Measurements from ENCODE around the gene PRDM15. TPM values are rescaled to one million over a fixed set of nuclear protein-coding genes. Genes with fewer than 3 reads are reported as not detected.

PRDM15 gene
- total and polyA plus RNA-seq, 2 donors (not counting 1 experiment from before 2014, with no cell fraction given) = 2.3 to 3.6 TPM

DNA sequence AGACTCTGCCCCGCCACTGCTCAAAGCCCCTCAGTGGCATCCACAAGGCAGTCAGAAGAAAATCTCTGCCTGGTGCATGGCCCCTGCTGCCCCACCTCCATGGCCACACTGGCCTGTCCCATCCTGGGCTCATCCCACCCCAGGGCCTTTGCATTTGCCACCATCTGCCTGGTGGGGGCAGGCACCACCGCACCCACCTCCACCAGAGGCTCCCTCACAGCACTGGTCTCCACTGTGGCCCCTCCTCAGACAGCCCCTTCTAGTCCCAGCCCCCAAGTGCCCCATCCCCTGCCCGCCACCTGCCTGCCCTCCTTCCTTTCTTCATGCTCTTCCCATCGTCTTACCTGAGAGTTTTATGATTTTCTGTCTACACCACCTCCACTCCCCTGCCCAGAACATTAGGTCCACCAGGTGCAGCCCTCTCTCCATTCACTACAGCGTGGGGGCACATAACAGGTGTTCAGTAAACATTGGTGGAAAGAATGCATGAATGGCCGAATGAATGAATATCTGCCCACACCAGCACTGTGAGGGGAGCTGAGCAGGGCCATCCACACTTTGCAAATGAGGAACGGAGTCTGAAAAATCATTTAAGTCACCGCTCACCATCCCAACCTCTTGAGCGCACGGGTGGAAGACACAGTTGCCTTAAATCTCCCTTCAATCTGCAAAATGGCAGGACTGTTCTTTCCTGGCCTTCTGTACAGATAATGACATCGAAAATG lies 2.1 kb downstream of the PRDM15 start:
- no peak overlapping the region for H3K9ac ChIP-seq (ENCODE audit: insufficient read depth, low read length)
- H3K79me2 ChIP-seq (ENCODE audit: control insufficient read depth, insufficient read depth, low read length) = peaks cover 22% of the 10 kb centered on the region
- H3K4me3 ChIP-seq (replicated peaks in 1 of 4; ENCODE audit: control extremely low read depth in 1 of 4, insufficient read depth in 1 of 4, low read depth in 3 of 4, low read length in 4 of 4) = peak overlapping the region in 2 of 4 experiments; percentile 66 to 89
- no peaks in the 10 kb centered on the region for H3K27me3 ChIP-seq (ENCODE audit: control insufficient read depth, insufficient read depth, low read length)
- H3K27ac ChIP-seq (ENCODE audit: insufficient read depth, low read length) = no peak overlapping the region
- no peak overlapping the region for H2AFZ ChIP-seq (ENCODE audit: low read length)
- no peaks in the 10 kb centered on the region for H3K4me1 ChIP-seq (ENCODE audit: control insufficient read depth, extremely low read depth, insufficient read depth, low read length)
- DNase-seq (ENCODE audit: low read depth in 2 of 2) = no peak
- TF ChIP-seq EZH2 (IDR thresholded peaks at IDR 0.05; ENCODE audit: low read length, missing control alignments) = no peak
- TF ChIP-seq CTCF (conservative IDR thresholded peaks at IDR 0.05 in 1 of 2, IDR thresholded peaks at IDR 0.05 in 1 of 2; ENCODE audit: low read depth in 1 of 2, low read length in 2 of 2) = no peak
- peak overlapping the region; percentile 81 for H3K4me2 ChIP-seq (ENCODE audit: extremely low read depth, insufficient read depth, low read length)
- no peaks in the 10 kb centered on the region for H3K9me3 ChIP-seq (ENCODE audit: control insufficient read depth, insufficient read depth, low read depth, low read length)
- H3K36me3 ChIP-seq (ENCODE audit: control insufficient read depth, insufficient read depth, low read length) = no peaks in the 10 kb centered on the region
- H4K20me1 ChIP-seq (ENCODE audit: control insufficient read depth, extremely low read depth, insufficient read depth, low read length) = no peaks in the 10 kb centered on the region

GRCh38 chr21:41876396-41876795 lies 2.7 kb downstream of the PRDM15 start:
- Histone ChIP-seq H3K79me2 (ENCODE audit: control insufficient read depth, insufficient read depth, low read length) (peaks cover 22% of the 10 kb centered on the region), H3K9ac (ENCODE audit: insufficient read depth, low read length) (no peak overlapping the region), H3K27me3 (ENCODE audit: control insufficient read depth, insufficient read depth, low read length) (no peaks in the 10 kb centered on the region), H2AFZ (ENCODE audit: low read length) (no peak overlapping the region), H3K4me1 (ENCODE audit: control insufficient read depth, extremely low read depth, insufficient read depth, low read length) (no peaks in the 10 kb centered on the region), H4K20me1 (ENCODE audit: control insufficient read depth, extremely low read depth, insufficient read depth, low read length) (no peaks in the 10 kb centered on the region), H3K4me2 (ENCODE audit: extremely low read depth, insufficient read depth, low read length) (no peak overlapping the region), H3K27ac (ENCODE audit: insufficient read depth, low read length) (no peak overlapping the region), H3K9me3 (ENCODE audit: control insufficient read depth, insufficient read depth, low read depth, low read length) (no peaks in the 10 kb centered on the region), H3K4me3 (replicated peaks in 1 of 4; ENCODE audit: control extremely low read depth in 1 of 4, insufficient read depth in 1 of 4, low read depth in 3 of 4, low read length in 4 of 4) (no peak overlapping the region), H3K36me3 (ENCODE audit: control insufficient read depth, insufficient read depth, low read length) (no peaks in the 10 kb centered on the region)
- no peak for DNase-seq (ENCODE audit: low read depth in 2 of 2)
- TF ChIP-seq CTCF (conservative IDR thresholded peaks at IDR 0.05 in 1 of 2, IDR thresholded peaks at IDR 0.05 in 1 of 2; ENCODE audit: low read depth in 1 of 2, low read length in 2 of 2) (no peak), EZH2 (IDR thresholded peaks at IDR 0.05; ENCODE audit: low read length, missing control alignments) (no peak)

- no peaks in the 10 kb centered on the region for H3K36me3 ChIP-seq (ENCODE audit: control insufficient read depth, insufficient read depth, low read length)
- H3K4me3 ChIP-seq (replicated peaks in 1 of 4; ENCODE audit: control extremely low read depth in 1 of 4, insufficient read depth in 1 of 4, low read depth in 3 of 4, low read length in 4 of 4) = no peak overlapping the region
- H3K4me2 ChIP-seq (ENCODE audit: extremely low read depth, insufficient read depth, low read length) = no peak overlapping the region
- H3K79me2 ChIP-seq (ENCODE audit: control insufficient read depth, insufficient read depth, low read length) = peaks cover 22% of the 10 kb centered on the region
- no peak overlapping the region for H2AFZ ChIP-seq (ENCODE audit: low read length)
- no peak overlapping the region for H3K27ac ChIP-seq (ENCODE audit: insufficient read depth, low read length)
- no peaks in the 10 kb centered on the region for H3K27me3 ChIP-seq (ENCODE audit: control insufficient read depth, insufficient read depth, low read length)
- no peaks in the 10 kb centered on the region for H3K9me3 ChIP-seq (ENCODE audit: control insufficient read depth, insufficient read depth, low read depth, low read length)
- no peak for TF ChIP-seq EZH2 (IDR thresholded peaks at IDR 0.05; ENCODE audit: low read length, missing control alignments)
- no peak for TF ChIP-seq CTCF (conservative IDR thresholded peaks at IDR 0.05 in 1 of 2, IDR thresholded peaks at IDR 0.05 in 1 of 2; ENCODE audit: low read depth in 1 of 2, low read length in 2 of 2)
- H3K4me1 ChIP-seq (ENCODE audit: control insufficient read depth, extremely low read depth, insufficient read depth, low read length) = no peaks in the 10 kb centered on the region
- no peaks in the 10 kb centered on the region for H4K20me1 ChIP-seq (ENCODE audit: control insufficient read depth, extremely low read depth, insufficient read depth, low read length)
- no peak overlapping the region for H3K9ac ChIP-seq (ENCODE audit: insufficient read depth, low read length)
- DNase-seq (ENCODE audit: low read depth in 2 of 2) = no peak
These were observed 4.1 kb downstream of the PRDM15 start for GRCh38 chr21:41875086-41875485.

Measured in fibroblast of lung (primary cell).